Measurements from ENCODE around the gene TAMALIN.

- TF ChIP-seq CTCF (IDR thresholded peaks at IDR 0.05; ENCODE audit: insufficient read depth, low read length, poor library complexity, severe bottlenecking) (no peak), EZH2phosphoT487 (conservative IDR thresholded peaks at IDR 0.05; ENCODE audit: low read length) (no peak)
Observed at GRCh38 chr12:52054231-52054832, 47.6 kb downstream of the TAMALIN start.
